GM21447 (cell line): ENCODE measurements around the gene TIAM2.
"Not testable (repeated sequence)": the region's sequence is repeated elsewhere in the genome, so short reads cannot be mapped to it uniquely, and the experiment has no call there.

ENCODE experiments used
- ATAC-seq: cut with Tn5 transposase; IDR thresholded peaks from one replicate; pipeline ENCODE4 v1.9.1; 2021; ENCODE audit not compliant: unreplicated experiment

The TIAM2 gene

GRCh38 chr6:155223646-155224451 lies 228.7 kb downstream of the TIAM2 start:
- ATAC-seq = peak; percentile 95

DNA sequence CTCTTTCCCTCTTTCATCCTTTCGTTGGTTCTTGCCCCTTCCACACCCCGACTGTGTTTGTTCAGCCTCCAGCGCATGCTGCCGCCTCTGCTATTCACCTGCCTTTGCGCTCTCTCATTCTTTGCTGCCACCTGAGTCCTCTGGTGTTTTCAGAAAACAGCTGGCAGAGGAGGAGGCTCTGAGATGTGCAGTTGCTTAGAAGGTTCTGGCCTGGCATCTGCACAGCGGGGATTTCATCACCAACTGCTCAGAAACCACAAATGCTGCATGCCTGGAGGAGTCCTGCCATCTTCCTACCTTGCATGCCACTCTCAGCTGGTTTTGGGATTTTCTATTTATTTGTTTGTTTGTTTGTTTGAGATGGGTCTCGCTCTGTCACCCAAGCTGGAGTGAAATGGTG lies 229.5 kb downstream of the TIAM2 start:
- no peak for ATAC-seq

DNA sequence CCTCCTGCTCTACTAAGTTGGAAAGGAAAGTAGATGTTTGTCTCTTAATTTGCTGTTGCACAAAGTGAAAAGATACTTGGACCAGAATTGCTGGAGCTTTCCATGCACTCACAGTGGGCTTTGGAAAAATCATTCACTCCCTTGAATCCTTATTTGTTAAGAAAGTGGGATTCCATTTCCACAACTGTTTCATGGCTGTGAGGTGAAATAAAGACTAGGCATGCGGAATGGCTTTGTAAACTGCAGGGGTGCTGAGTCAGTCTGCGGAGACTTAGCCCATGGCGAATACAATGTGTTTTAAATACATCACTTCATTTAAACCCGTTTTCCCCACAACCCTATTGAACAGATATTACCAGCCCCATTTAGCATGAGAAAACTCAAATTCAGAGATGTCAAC lies 231.9 kb downstream of the TIAM2 start:
- no peak for ATAC-seq

DNA sequence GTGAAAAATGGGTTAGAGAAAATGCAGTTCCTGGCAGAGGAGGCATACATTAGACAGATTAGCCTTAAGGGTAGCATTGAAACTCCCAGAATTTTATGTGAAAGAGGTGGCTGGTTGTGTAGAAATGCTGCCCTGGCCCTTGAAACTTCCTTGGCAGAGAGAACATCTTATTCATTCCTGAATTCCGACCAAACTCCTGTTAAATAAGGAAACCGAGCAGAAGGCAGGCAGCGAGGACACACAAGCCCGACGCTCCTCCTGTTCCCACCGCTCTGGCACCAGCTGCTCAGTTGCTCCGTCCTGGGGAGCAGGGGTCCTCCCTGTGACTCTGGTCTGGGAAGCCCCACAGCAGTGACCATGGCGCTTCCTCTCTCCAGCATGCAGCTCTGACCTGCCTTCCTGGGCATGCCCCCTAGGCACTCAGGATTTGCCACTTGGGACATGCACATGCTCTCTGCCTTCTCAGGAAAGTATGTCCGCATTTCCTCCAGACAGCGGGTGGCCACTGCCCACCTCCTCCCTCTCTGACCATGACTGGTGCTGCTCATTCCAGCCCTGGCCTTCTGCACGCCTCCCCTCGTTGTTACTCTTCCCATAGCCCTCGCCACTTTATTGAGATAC lies 233.5 kb downstream of the TIAM2 start:
- ATAC-seq = no peak

- not testable (repeated sequence) for ATAC-seq
These were observed 235.9 kb downstream of the TIAM2 start for GRCh38 chr6:155230975-155231374.

- no peak for ATAC-seq
These were observed 237.7 kb downstream of the TIAM2 start for GRCh38 chr6:155232848-155233247.

- no peak for ATAC-seq
These were observed 239.1 kb downstream of the TIAM2 start for GRCh38 chr6:155234167-155234566.

DNA sequence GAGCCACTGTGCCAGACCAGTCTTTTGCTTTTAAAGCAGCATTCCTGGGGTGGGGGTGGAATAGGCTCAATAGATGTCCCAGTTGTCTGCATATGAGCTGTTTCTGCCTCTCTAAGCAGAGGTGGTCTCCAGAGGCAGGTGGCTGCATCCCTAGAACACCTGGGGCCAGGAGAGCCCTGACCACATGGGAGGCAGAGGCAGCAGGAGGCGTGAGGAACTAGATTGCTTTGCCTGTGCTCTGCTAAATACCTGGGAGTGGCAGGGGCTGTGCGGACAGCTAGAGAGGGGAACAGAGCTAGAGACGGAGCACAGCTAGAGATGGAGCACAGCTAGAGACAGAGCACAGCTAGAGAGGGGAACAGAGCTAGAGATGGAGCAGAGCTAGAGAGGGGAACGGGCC lies 239.6 kb downstream of the TIAM2 start:
- no peak for ATAC-seq

DNA sequence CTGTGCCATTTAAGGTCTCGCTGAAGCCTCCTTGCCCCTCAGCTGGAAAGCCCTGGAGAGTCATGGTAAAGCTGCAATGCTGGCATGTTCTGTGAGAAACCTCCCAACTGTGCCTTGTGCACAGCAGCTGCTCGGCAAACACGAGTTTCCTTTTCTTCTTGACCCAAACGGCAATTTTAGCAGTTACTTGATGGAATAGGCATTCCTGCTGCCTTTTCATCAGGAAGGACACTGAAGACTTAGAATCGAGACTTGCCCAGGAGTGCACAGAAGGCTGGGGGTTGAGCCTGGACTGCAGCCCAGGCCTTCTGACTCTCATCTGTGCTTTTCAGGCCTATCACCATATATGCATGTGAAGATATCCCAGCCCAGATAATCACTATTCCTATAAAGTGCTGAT lies 240.0 kb downstream of the TIAM2 start:
- no peak for ATAC-seq

DNA sequence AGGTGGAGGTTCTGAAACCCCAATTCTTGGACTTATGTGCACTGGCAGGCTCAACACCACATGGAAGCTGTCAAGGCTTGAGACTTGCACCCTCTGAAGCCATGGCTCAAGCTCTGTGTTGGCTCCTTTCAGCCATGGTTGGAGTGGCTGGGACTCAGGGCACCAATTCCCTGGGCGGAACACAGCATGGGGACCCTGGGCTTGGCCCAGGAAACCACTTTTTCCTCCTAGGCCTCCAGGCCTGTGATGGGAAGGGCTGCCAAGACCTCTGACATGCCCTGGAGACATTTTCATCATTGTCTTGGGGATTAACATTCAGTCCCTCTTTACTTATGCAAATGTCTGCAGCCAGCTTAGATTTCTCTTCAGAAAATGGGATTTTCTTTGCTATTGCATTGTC lies 242.5 kb downstream of the TIAM2 start:
- ATAC-seq = no peak

DNA sequence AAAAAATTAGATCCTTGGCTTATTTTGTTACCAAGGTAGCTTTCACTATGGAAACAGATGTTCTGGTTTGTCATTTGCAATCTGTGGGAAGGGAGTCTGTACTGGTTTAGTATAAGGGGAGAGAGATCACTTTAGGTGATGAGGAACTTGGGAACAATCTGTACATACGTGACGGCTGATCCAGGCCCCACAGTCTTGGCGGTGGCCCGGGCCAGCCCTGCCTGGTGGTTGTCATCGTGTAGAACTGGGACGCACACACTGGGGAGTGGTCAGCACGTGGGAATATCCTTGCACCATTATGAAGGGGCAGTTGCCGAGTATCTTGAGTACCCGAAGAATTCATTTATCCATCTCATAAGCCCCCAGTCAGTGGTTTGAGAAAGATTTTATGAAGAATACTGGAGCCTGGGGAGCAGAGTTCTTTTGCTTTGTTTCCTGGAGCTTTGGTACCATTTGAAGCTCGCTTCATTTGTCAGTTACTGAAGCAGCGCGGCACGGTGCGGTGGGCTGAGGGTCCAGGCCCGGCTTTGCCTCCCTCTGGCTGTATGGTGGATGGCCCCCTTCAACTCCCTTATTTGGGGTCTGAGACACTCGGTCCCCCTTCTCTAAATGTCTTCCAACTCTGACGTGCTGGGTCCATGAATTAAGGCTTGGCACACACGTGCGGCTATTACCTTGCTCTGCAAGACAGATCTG lies 245.9 kb downstream of the TIAM2 start:
- ATAC-seq = no peak

- no peak for ATAC-seq
These were observed 246.9 kb downstream of the TIAM2 start for GRCh38 chr6:155241966-155242365.

- ATAC-seq = no peak
These were observed 249.3 kb downstream of the TIAM2 start for GRCh38 chr6:155244434-155244833.

DNA sequence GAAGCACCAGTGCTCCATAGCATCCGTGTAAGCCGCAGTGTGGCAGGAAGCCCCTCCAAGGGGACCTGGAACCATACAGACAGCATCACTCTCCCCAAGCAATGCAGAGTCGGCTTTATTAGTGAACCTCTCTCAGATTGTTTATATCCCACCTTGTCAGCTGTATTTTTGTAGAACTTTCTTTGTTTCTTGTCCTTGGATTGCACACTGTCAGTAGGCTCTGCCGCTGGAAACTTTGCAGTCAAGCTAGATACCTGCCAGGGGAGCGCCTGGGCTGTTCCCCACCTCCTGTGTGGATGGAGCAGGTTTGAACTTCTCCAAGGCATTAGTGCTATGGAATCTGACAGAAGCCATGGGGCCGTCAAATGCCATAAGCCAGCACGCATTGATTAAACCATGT lies 250.1 kb downstream of the TIAM2 start:
- no peak for ATAC-seq

DNA sequence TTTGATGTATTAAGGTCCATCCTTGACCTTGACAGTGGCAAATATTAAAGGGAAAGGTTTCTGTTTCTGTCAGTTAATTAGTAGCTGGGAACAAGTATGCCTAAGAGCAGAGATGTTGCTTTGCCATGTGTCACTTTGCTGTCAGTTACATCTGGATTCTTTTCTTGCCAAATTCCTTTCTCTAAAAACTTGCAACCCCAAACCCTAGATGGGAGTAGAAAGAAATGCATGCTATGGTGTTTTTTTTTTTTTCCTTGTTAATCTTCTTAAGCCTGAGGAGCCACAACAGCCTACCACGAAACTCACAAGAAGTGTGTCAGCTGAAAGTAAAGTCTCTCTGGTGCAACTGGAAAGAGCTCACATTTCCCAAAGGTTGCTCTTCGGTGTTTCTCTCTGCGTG lies 250.7 kb downstream of the TIAM2 start:
- no peak for ATAC-seq

- no peak for ATAC-seq
These were observed 251.7 kb downstream of the TIAM2 start for GRCh38 chr6:155246825-155247224.

GRCh38 chr6:155247618-155248007 lies 252.5 kb downstream of the TIAM2 start:
- ATAC-seq = no peak

DNA sequence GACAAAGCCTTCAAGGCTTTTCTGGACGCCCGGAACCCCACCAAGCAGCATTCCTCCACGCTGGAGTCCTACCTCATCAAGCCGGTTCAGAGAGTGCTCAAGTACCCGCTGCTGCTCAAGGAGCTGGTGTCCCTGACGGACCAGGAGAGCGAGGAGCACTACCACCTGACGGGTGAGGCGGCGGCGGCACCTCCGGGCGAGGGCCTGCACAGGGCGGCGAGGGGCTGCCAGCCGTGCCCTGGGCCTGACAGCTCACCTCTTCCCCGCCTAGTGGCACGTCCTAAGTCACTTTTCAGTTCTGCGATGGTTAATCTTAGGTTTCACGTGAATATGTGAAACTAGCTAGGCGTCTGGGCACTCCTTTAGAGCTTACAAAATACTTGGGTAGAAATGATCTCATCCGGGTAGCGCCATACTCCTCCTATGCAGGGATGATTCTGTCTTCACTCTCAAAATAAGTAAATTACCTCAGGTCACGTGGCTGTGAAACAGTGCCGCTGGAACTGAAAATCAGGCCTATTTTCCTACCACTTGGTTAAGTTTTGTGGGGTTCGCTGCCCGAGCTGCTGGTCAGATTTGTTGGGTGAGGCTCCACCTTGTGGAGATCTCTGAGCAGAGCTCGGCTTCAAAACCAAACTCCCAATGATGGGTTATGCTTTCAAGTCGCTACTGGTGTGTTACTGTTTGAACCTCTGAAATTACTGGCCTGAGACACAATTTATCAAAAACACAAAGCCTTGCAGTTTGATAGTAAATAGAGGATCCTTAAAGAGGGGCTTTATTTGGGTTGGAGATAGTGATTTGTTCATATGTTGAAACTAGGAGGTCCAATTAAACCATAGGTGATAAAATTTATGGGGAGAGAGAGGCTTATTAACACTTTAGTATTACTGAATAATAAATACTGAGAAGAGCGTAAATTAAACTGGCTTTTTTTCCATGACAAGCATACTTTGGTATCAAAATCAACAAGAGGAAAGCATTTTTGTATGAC lies 253.2 kb downstream of the TIAM2 start:
- ATAC-seq = no peak

GRCh38 chr6:155250701-155251381 lies 255.7 kb downstream of the TIAM2 start:
- no peak for ATAC-seq

- no peak for ATAC-seq
These were observed 257.5 kb downstream of the TIAM2 start for GRCh38 chr6:155252581-155252980.
